Hematopoietic multipotent progenitor cell treated with erythropoietin and hydrocortisone succinate and interleukin-3 and kit ligand, for 15 days (in vitro differentiated cells): ENCODE measurements around the gene NDUFB10.
"Not testable (repeated sequence)": the region's sequence is repeated elsewhere in the genome, so short reads cannot be mapped to it uniquely, and the experiment has no call there.

Source experiments
- DNase-seq: peaks from one replicate; pipeline ENCODE4 v3.0.0-alpha.2; 2015; ENCODE audit warnings: low spot score

Gene NDUFB10

DNA sequence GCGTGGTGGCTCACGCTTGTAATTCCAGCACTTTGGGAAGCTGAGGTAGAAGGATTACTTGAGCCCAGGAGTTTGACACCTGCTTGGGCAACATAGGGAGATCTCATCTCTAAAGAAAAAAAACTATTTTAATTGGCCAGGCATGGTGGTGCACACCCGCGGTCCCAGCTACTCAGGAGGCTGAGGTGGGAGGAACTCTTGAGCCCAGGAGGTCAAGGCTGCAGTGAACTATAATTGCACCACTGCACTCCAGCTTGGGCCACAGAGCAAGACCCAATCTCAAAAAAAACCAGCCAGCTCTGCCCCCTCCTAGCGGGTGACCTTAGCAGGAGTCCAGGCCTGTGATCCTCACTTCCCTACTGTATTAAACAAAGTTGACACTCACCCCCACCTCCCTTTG lies 35.2 kb upstream of the NDUFB10 start:
- DNase-seq, result no peak

DNA sequence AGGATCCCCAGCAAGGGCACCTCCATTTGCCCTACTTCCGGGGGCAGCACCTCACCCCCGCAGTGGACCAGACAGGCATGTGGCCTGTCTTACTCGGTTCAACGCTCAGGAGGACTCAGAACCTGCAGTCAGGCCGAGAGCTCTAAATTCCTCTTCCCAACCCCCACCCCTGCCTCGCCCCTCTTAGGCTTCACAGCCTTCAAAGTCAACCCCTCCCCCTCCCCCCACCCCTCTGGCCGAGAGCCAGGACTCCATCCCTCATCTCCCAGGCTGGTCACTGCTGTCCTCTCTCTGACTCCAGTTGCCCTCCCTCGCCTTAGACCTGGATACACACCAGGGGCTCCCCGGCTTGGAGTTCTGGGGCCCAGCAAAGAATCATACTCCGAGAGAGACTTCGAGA lies 33.1 kb upstream of the NDUFB10 start:
- DNase-seq, result no peak

DNA sequence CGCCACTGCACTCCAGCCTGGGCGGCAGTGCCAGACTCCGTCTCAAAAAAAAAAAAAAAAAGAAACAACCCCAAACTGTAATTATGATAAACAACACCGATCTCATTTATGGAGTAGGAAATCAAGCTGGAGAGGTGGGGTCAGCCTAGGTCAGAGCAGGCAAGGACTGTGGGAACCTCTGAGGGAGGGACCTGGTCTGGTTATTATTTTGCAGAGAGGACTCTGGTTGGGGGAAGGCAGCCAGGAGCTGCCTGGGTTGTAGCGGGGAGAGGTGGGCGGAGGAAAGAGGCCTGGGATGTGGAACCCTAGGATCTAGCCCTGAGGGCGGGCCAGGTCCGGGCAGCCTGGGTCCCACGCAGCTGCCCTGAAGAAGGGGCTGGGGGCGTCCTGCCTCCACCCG lies 30.2 kb upstream of the NDUFB10 start:
- no peak for DNase-seq

DNA sequence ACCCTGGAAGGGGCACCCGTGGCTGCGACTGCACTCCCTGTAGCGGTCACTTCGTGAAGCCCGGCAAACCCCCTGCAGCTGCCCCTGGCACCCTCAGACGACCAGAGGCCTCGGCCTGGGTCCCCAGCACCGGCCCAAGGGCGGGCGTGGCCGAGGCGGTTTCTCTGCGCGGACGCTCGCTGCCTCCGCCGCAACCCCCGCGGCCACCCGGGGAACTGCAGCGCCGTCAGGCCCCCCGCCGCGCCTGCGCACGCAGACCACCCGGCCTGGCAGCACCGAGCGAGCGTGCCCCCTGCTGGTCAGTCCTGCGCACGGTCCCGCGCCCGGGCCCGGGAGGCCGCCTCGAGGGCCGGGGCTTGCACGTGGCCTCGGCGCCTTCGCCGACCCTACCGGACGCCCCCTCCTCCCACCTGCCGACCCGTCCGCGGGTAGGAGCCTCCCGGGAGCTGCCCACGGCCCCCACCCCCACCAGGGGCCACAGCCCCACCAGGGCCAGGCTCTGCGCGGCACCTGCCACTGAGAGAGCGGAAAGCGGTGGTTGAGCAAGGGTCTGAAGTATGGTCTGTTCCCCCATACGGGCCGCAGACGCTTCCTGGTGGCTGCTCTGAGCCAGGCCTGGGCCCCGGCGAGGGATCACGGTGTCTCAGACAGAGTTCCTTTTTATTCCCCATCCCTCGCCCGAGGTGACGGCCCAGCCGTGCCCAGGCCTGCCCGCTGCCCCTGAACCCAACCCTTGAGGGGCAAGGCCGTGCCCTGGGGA lies 29.6 kb upstream of the NDUFB10 start:
- DNase-seq, result peak; percentile 83

DNA sequence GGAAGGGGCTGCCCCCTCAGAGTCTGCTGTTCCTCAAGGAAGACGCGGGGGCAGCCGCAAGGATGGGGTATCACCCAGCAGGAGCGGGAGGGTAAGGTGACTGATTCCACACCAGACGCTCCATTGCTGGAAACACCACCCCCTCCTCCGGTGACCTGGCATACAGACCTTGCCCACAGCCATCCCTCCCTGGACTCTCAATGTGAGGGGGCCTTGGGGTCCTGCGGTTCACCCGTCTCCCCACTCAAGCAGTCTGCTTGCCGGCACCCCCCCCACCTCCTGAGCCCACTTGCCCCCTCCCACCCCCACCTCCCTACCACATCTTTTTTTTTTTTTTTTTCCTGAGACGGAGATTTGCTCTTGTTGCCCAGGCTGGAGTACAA lies 29.0 kb upstream of the NDUFB10 start:
- no peak for DNase-seq

DNA sequence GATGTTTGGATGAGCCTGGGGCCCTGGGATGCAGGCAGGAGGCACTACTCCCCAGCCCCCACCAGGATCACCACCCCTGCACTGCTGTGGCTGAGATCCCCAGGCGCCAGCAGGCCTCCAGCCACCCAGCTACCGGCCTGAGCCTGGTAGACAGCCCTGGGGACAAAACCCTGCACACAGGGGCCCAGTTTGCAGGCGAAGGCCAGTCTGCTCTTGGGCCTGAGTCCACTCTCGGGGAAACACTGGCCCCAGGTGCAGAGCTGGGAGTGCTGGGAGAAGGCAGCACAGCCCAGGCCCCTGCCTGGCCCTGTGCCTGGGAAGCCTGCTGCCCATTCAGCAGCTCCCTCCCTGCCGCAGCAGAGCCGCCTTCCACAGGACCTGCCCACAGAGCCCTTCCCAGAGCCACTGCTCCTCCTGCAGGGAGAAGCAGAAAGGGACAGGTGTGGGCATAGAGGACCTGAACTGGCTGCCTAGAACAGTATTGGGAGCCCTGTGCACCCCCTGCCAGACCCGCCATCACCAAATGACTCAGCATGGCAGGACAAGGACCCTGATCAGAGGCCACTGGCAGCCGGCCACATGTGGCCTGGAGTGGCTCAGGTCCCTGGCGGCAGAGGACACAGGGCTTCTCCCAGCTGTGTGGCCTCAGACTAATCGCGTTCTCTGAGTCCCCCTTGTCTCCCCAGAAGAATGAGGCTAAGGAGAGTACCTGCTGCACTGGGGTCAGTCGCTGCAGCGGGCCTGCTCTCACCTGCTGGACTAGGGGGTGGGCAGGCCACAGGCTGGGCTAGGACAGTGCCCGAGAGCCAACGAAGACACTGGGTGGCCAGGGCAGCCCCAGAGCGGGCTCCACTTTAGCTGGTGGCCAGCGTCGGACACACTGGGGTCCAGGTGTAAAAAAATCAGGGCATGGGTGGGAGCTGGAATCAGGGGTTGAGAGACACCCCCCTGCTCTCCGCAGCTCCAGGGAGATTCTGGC lies 27.0 kb upstream of the NDUFB10 start:
- no peak for DNase-seq

DNA sequence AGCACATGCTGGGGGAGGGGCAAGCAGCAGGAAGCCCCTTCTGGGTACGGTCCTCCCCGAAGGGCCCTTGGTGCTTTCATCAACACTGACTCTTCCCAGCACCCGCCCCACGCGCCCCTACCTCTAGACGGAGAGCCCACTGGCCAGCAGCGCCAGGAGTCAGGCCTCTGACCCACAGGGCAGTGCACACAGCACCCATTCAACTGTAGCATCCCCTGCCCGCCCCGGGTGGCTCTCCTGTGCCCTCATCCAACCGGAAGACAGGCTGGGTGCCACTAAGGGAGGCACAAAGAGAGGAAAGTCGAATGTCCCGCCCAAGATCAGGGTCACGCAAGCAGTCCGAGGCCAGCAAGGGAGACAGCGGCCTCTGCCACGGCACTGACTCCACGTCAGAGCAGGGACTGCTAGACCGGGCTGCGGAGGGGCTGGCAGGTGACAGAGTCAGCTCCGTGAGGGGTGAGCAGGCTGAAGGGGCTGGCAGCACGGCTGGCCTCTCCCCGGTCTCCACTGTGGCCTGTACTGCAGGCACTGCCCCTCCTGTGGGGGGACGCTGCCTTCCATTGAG lies 26.2 kb upstream of the NDUFB10 start:
- no peak for DNase-seq

DNA sequence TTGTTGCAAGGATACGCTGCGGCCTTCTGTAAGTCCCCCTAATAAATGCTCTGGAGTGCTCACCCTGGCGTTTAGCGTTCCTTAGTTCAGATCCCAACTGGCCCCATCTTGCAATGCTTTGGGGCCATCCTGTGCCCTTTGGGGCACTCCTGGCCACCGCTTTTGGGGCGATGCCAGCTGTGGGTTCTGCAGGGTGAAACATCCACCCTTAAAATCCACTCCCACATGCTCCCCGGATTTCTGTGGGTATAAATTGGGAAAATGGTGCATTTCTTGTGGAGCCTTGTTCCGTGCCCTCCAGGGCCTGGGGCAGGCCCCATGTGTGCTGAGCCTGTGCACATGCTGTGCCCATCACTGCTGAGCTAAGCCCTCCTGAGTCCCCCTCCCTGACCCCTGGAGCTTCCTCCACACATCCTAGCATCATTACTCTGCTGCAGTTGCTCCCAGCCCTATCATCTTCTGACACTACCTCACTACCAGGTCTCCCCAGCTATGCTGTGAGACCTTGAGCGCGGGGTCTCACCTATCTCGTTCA lies 22.3 kb upstream of the NDUFB10 start:
- no peak for DNase-seq

DNA sequence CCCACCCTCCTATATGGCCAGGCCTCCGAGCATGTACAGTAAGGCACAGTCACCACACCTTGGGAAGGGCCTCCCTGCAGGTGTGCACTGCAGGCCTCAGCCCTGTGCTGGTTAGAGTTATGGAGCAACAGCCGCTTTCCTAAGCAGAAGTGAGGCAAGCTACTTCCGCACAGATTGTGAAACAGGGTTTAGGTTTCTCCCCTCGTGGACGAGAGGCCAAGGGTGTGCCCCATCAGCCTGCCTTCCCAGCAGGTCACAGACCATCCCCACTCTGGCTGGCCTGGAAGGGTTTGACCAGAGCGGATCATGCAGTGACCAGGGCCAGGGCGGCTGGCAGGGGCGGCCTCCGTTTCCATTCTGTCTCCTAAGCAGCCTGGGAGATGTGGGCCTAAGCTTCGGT lies 21.0 kb upstream of the NDUFB10 start:
- no peak for DNase-seq

DNA sequence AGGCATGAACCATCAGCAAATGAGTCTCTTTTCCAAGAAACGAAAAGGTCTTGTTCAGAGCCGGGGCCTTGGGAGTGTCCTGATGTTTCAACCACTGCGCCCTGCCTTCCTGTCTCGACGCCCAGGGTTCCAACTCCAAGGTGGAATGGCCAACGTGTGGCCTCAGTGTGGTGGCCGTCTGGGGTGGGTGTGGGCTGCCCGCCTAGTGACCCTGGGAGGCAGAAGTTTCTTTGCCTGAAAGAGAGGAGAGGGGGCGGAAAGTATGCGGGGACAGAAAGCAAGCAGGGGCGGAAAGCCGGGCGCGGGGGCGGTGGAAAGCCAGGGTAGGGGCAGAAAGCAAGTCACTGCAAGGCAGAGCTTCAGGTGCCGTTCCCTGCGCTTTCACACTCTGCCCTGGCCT lies 20.4 kb upstream of the NDUFB10 start:
- DNase-seq, result no peak

DNA sequence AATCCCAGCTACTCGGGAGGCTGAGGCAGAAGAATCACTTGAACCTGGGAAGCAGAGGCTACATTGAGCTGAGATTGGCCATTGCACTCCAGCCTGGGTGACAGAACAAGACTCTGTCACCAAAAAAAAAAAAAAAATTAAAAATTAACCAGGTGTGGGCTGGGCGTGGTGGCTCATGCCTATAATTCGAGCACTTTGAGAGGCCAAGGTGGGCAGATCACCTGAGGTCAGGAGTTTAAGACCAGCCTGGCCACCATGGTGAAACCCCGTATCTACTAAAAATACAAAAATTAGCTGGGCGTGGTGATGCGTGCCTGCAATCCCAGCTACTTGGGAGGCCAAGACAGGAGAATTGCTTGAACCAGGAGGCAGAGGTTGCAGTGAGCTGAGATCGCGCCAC lies 19.5 kb upstream of the NDUFB10 start:
- not testable (repeated sequence) for DNase-seq

DNA sequence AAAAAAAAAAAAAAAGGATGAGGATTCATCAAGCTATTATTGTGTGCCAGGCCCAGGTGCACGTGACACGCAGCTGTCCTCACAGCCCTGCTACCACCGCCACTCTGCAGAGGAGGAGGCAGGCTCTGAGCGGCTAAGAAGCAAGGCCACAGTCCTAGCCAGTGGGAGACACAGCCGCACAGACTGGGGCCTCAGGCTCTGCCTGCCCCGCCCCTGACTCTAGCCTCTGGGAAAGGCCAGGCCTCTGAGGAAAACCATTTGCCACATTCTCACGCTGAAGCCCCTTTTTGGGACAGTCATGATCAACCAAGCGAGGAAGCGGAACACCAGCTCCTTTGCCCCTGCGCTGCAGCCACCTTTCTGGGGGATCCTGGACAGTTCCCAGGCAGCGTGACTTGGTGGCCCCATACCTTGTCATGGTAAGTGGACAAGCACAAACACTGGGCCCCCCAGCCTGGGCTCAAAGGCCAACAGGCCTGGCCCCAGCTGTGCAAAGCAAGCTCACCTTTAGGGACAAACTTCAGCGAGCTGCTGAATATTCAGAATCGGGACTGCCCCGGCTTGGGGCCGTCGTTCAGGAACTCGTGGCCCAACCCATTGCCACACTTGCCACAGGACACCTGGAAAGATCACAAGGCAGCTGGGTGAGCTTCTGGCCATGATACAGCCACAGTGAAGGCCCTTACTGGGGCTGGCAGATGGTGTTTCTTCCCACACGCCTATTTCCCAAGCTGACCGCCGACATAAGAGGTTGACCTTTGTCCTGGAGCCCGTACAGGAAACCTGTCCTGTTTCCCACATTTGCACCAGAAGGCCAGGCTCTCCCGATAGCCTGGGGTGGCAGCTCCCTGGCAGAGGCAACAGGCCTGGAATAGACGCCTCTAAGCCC lies 18.8 kb upstream of the NDUFB10 start:
- no peak for DNase-seq

DNA sequence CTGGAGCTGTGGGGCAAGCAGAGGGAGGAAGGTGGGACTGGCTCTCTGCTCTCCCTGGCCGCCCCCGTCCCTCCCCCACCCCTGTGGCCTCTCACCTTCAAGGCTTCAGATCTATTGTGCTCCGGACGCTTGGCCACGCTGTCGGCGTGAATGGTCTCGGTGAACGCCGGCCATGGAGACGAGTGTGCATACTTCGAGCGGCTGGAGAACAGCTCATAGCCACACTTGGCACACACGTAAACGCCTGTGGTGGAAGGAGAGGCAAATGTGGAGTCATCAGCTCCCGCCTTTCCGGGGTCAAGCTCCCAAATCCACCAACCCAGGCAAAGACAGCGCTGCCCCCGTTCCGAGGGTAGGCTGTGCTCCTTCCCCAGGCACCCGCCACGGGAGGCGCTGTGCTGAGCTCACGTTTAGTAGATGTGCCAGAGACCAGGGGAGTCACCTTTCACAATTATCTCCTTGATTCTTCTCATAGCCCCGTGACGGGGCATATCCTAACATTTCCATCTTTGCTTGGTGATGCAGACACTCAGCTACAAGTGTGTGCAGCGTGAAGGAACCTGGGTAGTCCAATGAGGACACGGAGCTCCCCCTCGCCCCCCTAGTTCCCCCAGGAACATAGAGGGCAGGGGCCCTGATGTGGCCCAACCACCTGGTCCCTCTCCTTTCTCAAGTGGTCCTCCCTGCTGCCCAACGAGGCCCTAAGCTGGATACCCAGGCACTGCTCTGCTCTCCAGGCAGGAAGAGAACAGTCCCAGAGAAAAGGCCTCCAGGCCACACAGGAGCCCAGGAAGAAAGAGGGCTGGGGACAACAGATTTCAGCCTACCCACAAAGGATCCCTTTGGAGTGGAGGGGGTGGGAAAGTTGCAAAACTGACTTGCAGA lies 17.9 kb upstream of the NDUFB10 start:
- no peak for DNase-seq

DNA sequence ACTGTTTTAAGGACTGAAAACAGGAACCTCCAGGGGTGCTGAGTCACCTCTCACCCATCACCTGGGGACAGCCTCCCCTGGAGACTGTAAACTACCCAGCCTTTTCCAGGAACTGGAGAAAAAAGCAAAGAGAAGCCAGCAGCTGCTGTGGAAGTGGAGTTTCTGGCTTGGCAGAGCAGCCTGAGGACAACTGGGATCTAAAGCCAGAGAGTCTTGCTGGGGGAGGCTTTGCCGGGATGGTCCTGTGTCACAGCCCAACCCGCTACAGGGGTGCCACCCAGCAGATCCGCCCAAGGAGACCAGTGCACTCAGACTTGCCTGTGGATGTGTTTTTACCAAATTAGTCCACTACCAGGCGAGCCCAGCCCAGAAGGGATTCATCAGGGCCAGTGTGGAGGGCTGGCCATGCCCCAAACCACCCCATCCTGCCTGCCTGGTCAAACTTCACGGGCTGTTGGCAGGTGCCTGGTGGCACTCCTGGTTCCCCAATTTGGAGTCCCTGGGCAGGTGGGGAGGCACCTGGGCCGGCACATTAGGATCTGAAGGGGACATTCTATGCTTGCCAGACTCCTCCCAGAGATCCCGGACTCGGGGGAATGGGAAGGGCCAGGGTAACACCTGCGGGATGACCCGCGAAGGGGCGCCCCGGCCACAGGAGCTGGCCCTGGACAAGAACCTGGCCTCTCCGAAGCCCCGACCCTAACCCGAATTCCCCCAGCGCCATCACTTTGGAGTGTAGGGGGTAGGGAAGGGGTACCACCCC lies 17.1 kb upstream of the NDUFB10 start:
- no peak for DNase-seq

DNA sequence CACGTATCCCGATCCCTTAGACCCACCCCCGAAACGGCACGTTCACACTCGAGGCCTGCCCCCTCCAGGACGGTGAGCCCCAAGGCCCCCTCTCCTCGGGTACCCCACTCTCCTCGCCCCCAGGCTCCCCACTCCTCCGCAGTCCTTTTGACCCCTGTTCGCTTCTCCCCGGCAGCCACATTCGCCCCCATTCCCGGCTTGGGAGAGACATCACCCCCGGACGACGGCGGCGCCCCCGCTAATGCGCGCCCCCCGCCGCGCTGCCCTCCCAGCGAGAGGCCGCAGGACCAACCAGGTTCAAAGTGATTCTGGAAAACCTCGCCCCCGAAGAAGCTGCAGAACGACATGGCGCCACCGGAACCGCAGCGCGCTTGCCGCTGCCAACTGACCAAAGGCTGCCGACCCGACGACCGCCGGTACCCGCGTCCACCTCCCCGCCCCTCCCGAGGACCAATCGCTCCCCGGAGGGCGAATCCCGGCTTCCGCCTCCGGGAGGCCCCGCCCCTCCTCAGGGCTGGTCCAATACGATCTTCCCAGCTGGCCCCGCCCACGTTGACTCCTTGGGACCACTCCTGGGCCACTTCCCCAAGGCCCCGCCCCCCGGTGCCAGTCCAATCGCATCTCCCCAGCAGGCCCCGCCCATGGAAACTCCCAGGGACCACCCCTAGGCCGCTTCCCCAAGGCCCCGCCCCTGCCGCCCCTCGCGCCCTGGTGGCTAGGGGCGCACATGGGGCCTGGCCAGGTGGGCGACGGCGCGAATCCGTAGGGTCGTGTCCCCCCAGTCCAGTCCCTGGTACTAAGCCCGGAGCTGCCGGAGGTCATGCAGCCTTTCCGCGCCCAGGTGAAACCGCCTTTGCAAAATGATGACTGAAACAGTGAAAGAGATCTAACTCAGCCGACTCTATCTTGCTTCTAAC lies 16.3 kb upstream of the NDUFB10 start, which contains the start of gene MSRB1:
TSS of gene MSRB1 (minus strand) at position 390 of the 917 bp plus-strand sequence. CDS start at position 347, 43 bp downstream.
- DNase-seq, result peak; percentile 97

DNA sequence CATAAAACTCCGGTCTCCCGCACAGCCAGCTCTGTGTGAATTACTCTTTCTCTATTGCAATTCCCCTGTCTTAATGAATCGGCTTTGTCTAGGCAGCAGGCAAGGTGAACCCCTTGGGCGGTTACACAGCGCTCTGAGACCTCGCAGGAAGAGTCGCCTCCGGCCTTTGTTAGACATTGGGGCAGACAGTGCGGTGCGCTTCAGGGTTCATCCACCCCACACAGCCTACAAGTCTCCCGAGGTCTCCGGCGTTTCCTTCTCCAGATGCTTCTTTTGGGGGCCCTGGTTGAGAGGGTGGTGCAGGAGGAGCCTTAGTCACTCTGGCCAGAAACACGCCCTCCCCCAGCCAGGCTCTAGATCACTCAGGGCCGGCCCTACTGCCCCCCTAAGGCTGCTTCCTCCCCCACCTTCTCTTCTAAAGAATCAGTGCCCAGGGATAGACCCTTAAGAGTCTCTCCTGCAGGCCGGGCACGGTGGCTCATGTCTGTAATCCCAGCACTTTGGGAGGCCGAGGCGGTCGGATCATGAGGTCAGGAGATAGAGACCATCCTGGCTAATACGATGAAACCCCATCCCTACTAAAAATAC lies 14.6 kb upstream of the NDUFB10 start:
- no peak for DNase-seq

DNA sequence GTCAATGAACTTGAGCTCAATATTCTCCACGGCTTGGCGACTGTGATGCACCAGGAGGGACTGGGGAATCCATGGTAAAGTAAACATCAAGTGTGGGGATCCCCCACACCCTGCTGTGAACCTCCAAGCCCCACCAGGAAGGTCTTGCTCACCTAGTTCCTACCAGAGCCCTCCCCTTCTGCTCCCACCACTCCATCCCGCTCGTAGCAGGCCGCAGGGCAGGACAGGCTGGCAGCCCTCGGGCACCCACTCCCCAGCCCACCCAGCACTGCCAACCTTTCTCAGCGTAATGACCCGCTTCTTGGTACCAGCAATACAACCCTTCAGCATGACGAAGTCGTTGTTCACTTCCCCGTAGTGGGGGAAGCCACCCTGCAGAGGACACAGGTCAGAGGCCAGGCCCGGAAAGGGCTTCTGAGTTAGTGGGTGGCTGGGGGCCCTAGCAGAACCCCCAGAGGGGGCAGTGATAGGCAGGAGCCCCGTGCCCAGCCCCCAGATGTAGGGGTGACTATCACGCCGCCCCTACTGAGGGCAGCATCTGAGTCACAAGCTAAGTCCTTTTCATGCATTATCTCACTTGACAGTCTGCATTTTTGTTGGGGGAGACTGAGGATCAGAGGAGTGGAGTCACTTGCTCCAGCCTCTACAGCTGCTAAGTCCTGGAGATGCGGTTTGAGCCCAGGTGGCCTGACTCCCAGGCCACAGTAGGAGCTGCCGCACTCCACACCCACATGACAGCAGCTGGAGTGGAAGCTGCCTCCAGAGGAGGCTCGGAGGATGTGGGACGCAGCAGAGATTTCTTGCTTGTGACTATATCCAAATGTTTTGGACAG lies 13.6 kb upstream of the NDUFB10 start:
- no peak for DNase-seq
